ENCODE data around the gene LRRC73. TPM values are rescaled to one million over a fixed set of nuclear protein-coding genes. Genes with fewer than 3 reads are reported as not detected.
"Not testable (repeated sequence)": the region's sequence is repeated elsewhere in the genome, so short reads cannot be mapped to it uniquely, and the experiment has no call there.

LRRC73 gene
- total and polyA plus RNA-seq, 4 experiments from 2014 or later = 0.55 to 0.67 TPM; not detected in 2

- peaks cover 0 to 4% of the 10 kb centered on the region in 2 donors for H3K36me3 Mint-ChIP-seq
- H3K27ac Mint-ChIP-seq = no peak overlapping the region
- CTCF ChIA-PET (ENCODE audit: partially characterized antibody) = interaction anchor here (0.6 to 1.3 kb wide), 3 partner anchors 11 to 76 kb away, joined by 3 to 5 read pairs (median 4); no protein-coding TSS in a partner anchor
- no peak overlapping the region for H3K27ac ChIP-seq (ENCODE audit: low read depth, low read length)
- peaks cover 5 to 15% of the 10 kb centered on the region in 2 donors for H3K27me3 Mint-ChIP-seq
- H3K9me3 ChIP-seq (ENCODE audit: control insufficient read depth in 1 of 2, low read length in 2 of 2) = no peaks in the 10 kb centered on the region
- intact Hi-C loops (cut with micrococcal nuclease) = no loop called here
- DNase-seq = no peak
- H3K4me1 ChIP-seq (ENCODE audit: insufficient read depth, low read length) = peaks cover 7% of the 10 kb centered on the region
- H3K4me3 Mint-ChIP-seq = no peak overlapping the region
- no peaks in the 10 kb centered on the region for H3K27me3 ChIP-seq (ENCODE audit: insufficient read depth, low read length)
- POLR2A ChIA-PET (ENCODE audit: partially characterized antibody) = interaction anchor here (0.8 kb wide), 1 partner anchor 33 kb away, joined by 6 read pairs; the partner anchor contains the start of gene ABCC10
- no peak overlapping the region for H3K4me3 ChIP-seq (ENCODE audit: low read length in 2 of 2)
- H3K36me3 ChIP-seq (ENCODE audit: insufficient read depth, low read length) = no peaks in the 10 kb centered on the region
- H3K4me1 Mint-ChIP-seq = peaks cover 6 to 13% (median 8%) of the 10 kb centered on the region in 4 donors
- peaks cover 0 to 2% (median 0%) of the 10 kb centered on the region in 8 donors for H3K9me3 Mint-ChIP-seq
These were observed 50.1 kb downstream of the LRRC73 start for GRCh38 chr6:43460032-43460431.

GRCh38 chr6:43459535-43459934 is 50.6 kb downstream of the LRRC73 start:
- Mint-ChIP-seq H3K4me3 (no peak overlapping the region), H3K36me3 (peaks cover 0 to 4% of the 10 kb centered on the region in 2 donors), H3K4me1 (peaks cover 6 to 13% (median 8%) of the 10 kb centered on the region in 4 donors), H3K27me3 (peaks cover 5 to 15% of the 10 kb centered on the region in 2 donors), H3K27ac (no peak overlapping the region), H3K9me3 (peaks cover 0 to 2% (median 0%) of the 10 kb centered on the region in 8 donors)
- H3K9me3 ChIP-seq (ENCODE audit: control insufficient read depth in 1 of 2, low read length in 2 of 2) = no peaks in the 10 kb centered on the region
- no peaks in the 10 kb centered on the region for H3K27me3 ChIP-seq (ENCODE audit: insufficient read depth, low read length)
- ChIA-PET POLR2A (ENCODE audit: partially characterized antibody) (no interaction called here), CTCF (ENCODE audit: partially characterized antibody) (interaction anchor here (0.9 to 1.1 kb wide), 2 partner anchors 17 to 47 kb away, joined by 3 to 4 read pairs; no protein-coding TSS in a partner anchor)
- no peaks in the 10 kb centered on the region for H3K36me3 ChIP-seq (ENCODE audit: insufficient read depth, low read length)
- DNase-seq = no peak
- no peak overlapping the region for H3K27ac ChIP-seq (ENCODE audit: low read depth, low read length)
- H3K4me3 ChIP-seq (ENCODE audit: low read length in 2 of 2) = no peak overlapping the region
- H3K4me1 ChIP-seq (ENCODE audit: insufficient read depth, low read length) = peaks cover 10% of the 10 kb centered on the region
- intact Hi-C loops (cut with micrococcal nuclease) = loop anchor here (10.0 kb wide), 1 partner anchor 95 kb away; the partner anchor contains the start of gene ZNF318

GRCh38 chr6:43458154-43458553 is 52.0 kb downstream of the LRRC73 start:
- POLR2A ChIA-PET (ENCODE audit: partially characterized antibody); H3K27ac ChIP-seq (ENCODE audit: low read depth, low read length); DNase-seq; H3K9me3 ChIP-seq (ENCODE audit: control insufficient read depth in 1 of 2, low read length in 2 of 2); CTCF ChIA-PET (ENCODE audit: partially characterized antibody); H3K36me3 ChIP-seq (ENCODE audit: insufficient read depth, low read length); H3K36me3 Mint-ChIP-seq; H3K4me3 ChIP-seq (ENCODE audit: low read length in 2 of 2); H3K27me3 ChIP-seq (ENCODE audit: insufficient read depth, low read length); H3K9me3 Mint-ChIP-seq; H3K4me3 Mint-ChIP-seq; H3K27ac Mint-ChIP-seq: not testable (repeated sequence)
- intact Hi-C loops (cut with micrococcal nuclease) = loop anchor here (10.0 kb wide), 1 partner anchor 93 kb away; the partner anchor contains the start of gene ZNF318
- peaks cover 15% of the 10 kb centered on the region for H3K4me1 ChIP-seq (ENCODE audit: insufficient read depth, low read length)
- peaks cover 5 to 15% of the 10 kb centered on the region in 2 donors for H3K27me3 Mint-ChIP-seq
- H3K4me1 Mint-ChIP-seq = peaks cover 7 to 23% (median 10%) of the 10 kb centered on the region in 4 donors

GRCh38 chr6:43457643-43458042 is 52.5 kb downstream of the LRRC73 start:
- H3K27ac Mint-ChIP-seq = no peak overlapping the region
- peaks cover 5 to 13% of the 10 kb centered on the region in 2 donors for H3K27me3 Mint-ChIP-seq
- peaks cover 15% of the 10 kb centered on the region for H3K4me1 ChIP-seq (ENCODE audit: insufficient read depth, low read length)
- no peak for DNase-seq
- ChIA-PET CTCF (ENCODE audit: partially characterized antibody) (interaction anchor here (0.7 to 5.6 kb wide), 2 partner anchors 30 to 49 kb away, joined by 3 to 64 read pairs; partner anchors contain the start of gene ABCC10), POLR2A (ENCODE audit: partially characterized antibody) (interaction anchor here (3.2 kb wide), 1 partner anchor 30 kb away, joined by 12 read pairs; the partner anchor contains the start of gene ABCC10)
- H3K4me1 Mint-ChIP-seq = peaks cover 7 to 23% (median 10%) of the 10 kb centered on the region in 4 donors
- H3K27ac ChIP-seq (ENCODE audit: low read depth, low read length) = no peak overlapping the region
- H3K4me3 Mint-ChIP-seq = peak overlapping the region in 2 of 8 donors; percentile 6 to 21
- no peaks in the 10 kb centered on the region for H3K36me3 ChIP-seq (ENCODE audit: insufficient read depth, low read length)
- no peak overlapping the region for H3K4me3 ChIP-seq (ENCODE audit: low read length in 2 of 2)
- no peaks in the 10 kb centered on the region for H3K27me3 ChIP-seq (ENCODE audit: insufficient read depth, low read length)
- H3K9me3 Mint-ChIP-seq = peaks cover 0 to 2% (median 0%) of the 10 kb centered on the region in 8 donors
- intact Hi-C loops (cut with micrococcal nuclease) = loop anchor here (10.0 kb wide), 1 partner anchor 93 kb away; the partner anchor contains the start of gene ZNF318
- peaks cover 0 to 6% of the 10 kb centered on the region in 2 donors for H3K36me3 Mint-ChIP-seq
- H3K9me3 ChIP-seq (ENCODE audit: control insufficient read depth in 1 of 2, low read length in 2 of 2) = no peaks in the 10 kb centered on the region

Other genes with a start within 250 kb of the LRRC73 start
- not detected for gene SLC22A7, start 212.1 kb downstream of the LRRC73 start, total RNA-seq
- not detected for gene SLC22A7, start 212.1 kb downstream of the LRRC73 start, polyA plus RNA-seq
- 1 to 10 TPM; 1.9 to 3.0 TPM for gene CRIP3, start 201.5 kb downstream of the LRRC73 start, total RNA-seq
- gene CRIP3, start 201.5 kb downstream of the LRRC73 start, polyA plus RNA-seq = not detected
- gene ZNF318, start 140.7 kb downstream of the LRRC73 start, total RNA-seq = 10 to 100 TPM; 30.6 to 32.2 TPM
- gene ZNF318, start 140.7 kb downstream of the LRRC73 start, polyA plus RNA-seq = 1 to 10 TPM; 1.3 to 6.9 TPM
- gene ABCC10, start 82.8 kb downstream of the LRRC73 start, total RNA-seq = 10 to 100 TPM; 69.9 to 80.0 TPM
- gene ABCC10, start 82.8 kb downstream of the LRRC73 start, polyA plus RNA-seq = 10 to 100 TPM; 11.4 to 25.0 TPM
- gene DLK2, start 54.8 kb downstream of the LRRC73 start, total RNA-seq = under 1 TPM; 0.33 to 0.49 TPM
- 1 to 10 TPM; 1.2 to 1.4 TPM for gene DLK2, start 54.8 kb downstream of the LRRC73 start, polyA plus RNA-seq
- gene TJAP1, start 32.8 kb downstream of the LRRC73 start, total RNA-seq = 10 to 100 TPM; 52.0 to 54.4 TPM
- gene TJAP1, start 32.8 kb downstream of the LRRC73 start, polyA plus RNA-seq = 10 to 100 TPM in 1 of 2 donors, 1 to 10 TPM in 1; 7.3 to 12.1 TPM
- 10 to 100 TPM; 74.8 to 82.9 TPM for gene YIPF3, start 6.6 kb upstream of the LRRC73 start, total RNA-seq
- 10 to 100 TPM; 82.2 to 94.7 TPM for gene YIPF3, start 6.6 kb upstream of the LRRC73 start, polyA plus RNA-seq
- 10 to 100 TPM; 42.5 to 47.7 TPM for gene POLR1C, start 6.7 kb upstream of the LRRC73 start, total RNA-seq
- gene POLR1C, start 6.7 kb upstream of the LRRC73 start, polyA plus RNA-seq = 10 to 100 TPM; 14.4 to 21.9 TPM
- 10 to 100 TPM; 42.2 to 43.4 TPM for gene XPO5, start 65.7 kb upstream of the LRRC73 start, total RNA-seq
- 10 to 100 TPM in 1 of 2 donors, 1 to 10 TPM in 1; 5.2 to 10.7 TPM for gene XPO5, start 65.7 kb upstream of the LRRC73 start, polyA plus RNA-seq
- gene POLH, start 65.8 kb upstream of the LRRC73 start, total RNA-seq = 10 to 100 TPM; 27.1 to 31.9 TPM
- gene POLH, start 65.8 kb upstream of the LRRC73 start, polyA plus RNA-seq = 10 to 100 TPM in 1 of 2 donors, 1 to 10 TPM in 1; 8.2 to 23.2 TPM
- gene GTPBP2, start 118.9 kb upstream of the LRRC73 start, total RNA-seq = 10 to 100 TPM; 82.3 to 85.0 TPM
- gene GTPBP2, start 118.9 kb upstream of the LRRC73 start, polyA plus RNA-seq = 1 to 10 TPM in 1 of 2 donors, under 1 TPM in 1; 0.83 to 3.7 TPM
- gene MAD2L1BP, start 125.5 kb upstream of the LRRC73 start, total RNA-seq = 10 to 100 TPM; 31.7 to 33.0 TPM
- gene MAD2L1BP, start 125.5 kb upstream of the LRRC73 start, polyA plus RNA-seq = 10 to 100 TPM; 23.6 to 25.1 TPM
- not detected for gene RSPH9, start 134.7 kb upstream of the LRRC73 start, total RNA-seq
- 1 to 10 TPM in 1 of 2 donors, under 1 TPM in 1; 0.71 to 1.3 TPM for gene RSPH9, start 134.7 kb upstream of the LRRC73 start, polyA plus RNA-seq
- 10 to 100 TPM; 31.3 to 32.4 TPM for gene MRPS18A, start 177.4 kb upstream of the LRRC73 start, total RNA-seq
- gene MRPS18A, start 177.4 kb upstream of the LRRC73 start, polyA plus RNA-seq = 10 to 100 TPM; 62.6 to 86.1 TPM